K562 (cell line): ENCODE results near the gene LSP1. TPM values are rescaled to one million over a fixed set of nuclear protein-coding genes. Genes with fewer than 3 reads are reported as not detected.

Experiments
- ATAC-seq: fragments of 200-7000 bp; cut with Tn5 transposase; 3 replicates; pipeline ENCODE4 v1.9.1; 2020; ENCODE audit warnings: moderate library complexity
- BruUV-seq: library from RNA; stranded (reverse); fragments of 400-500 nt; replicated peaks from 2 replicates; lab custom pipeline; 2021; lab: Mats Ljungman, UMichigan
- CTCF ChIA-PET: fragments of 300-600 bp; formaldehyde crosslinking; extraction: SDS; loops from one replicate; lab custom pipeline; 2021; ENCODE audit warnings: low intra/inter-chr PET ratio; lab: Yijun Ruan, JAX
- POLR2A ChIA-PET: fragments of 300-600, 350-650 bp; sonication (Branson Sonifier 250); formaldehyde crosslinking; extraction: SDS; loops from one replicate; lab custom pipeline; 2021; ENCODE audit warnings: antibody characterized with exemption, inconsistent platforms; lab: Yijun Ruan, JAX
- DNase-seq, 4 experiments: peaks; one replicate each; pipeline versions ENCODE4 v3.0.0 to v3.0.0-alpha.2; 2011 to 2018; ENCODE audit warnings: low spot score in 3 of 4, mixed read lengths in 3 of 4; ENCODE audit errors: extremely low read depth in 1 of 4
- FAIRE-seq: peaks from 2 replicates; lab custom pipeline; 2011; peaks lifted over from hg19 to GRCh38; lab: Jason Lieb, UNC
- H2AFZ ChIP-seq: 2 replicates; pipeline ENCODE4 v1.6.0; 2011; ENCODE audit warnings: low read depth, low read length, control low read depth, inconsistent platforms
- H3K27ac ChIP-seq: fragments of 200-600 bp; 3 replicates; pipeline ENCODE4 v1.8.0; 2011; ENCODE audit warnings: low read depth, mild to moderate bottlenecking, control low read depth, inconsistent platforms, low read length, moderate library complexity, mixed read lengths; ENCODE audit errors: extremely low read depth
- H3K27me3 ChIP-seq, 2 experiments: fragments of 300-600 bp in 1 of 2; 2 replicates in 1 of 2; 3 replicates in 1 of 2; pipeline versions ENCODE4 v1.6.0 to v1.8.0; 2011; ENCODE audit warnings: inconsistent platforms in 2 of 2, low read length in 2 of 2, mild to moderate bottlenecking in 1 of 2, mixed read lengths in 1 of 2, moderate library complexity in 1 of 2; ENCODE audit not compliant: control insufficient read depth in 2 of 2, insufficient read depth in 2 of 2
- H3K36me3 ChIP-seq: fragments of 300-600 bp; 3 replicates; pipeline ENCODE4 v1.8.0; 2011; ENCODE audit warnings: mild to moderate bottlenecking, low read length, inconsistent platforms; ENCODE audit not compliant: control insufficient read depth, insufficient read depth
- H3K4me1 ChIP-seq, 2 experiments: fragments of 200-600 bp in 1 of 2; replicated peaks in 1 of 2; 2 replicates in 1 of 2; 3 replicates in 1 of 2; pipeline versions ENCODE4 v1.5.1 to v1.8.0; 2011; ENCODE audit warnings: inconsistent platforms in 2 of 2, low read length in 2 of 2, mild to moderate bottlenecking in 1 of 2, mixed read lengths in 1 of 2, moderate library complexity in 1 of 2; ENCODE audit not compliant: control insufficient read depth in 2 of 2, insufficient read depth in 2 of 2
- H3K4me2 ChIP-seq: 2 replicates; pipeline ENCODE4 v1.6.1; 2011; ENCODE audit warnings: low read length, control low read depth, inconsistent platforms, mixed read lengths; ENCODE audit not compliant: insufficient read depth
- H3K4me3 ChIP-seq: fragments of 200-600 bp; sonication (generic), shearing (Covaris generic); 2 replicates; pipeline ENCODE4 v1.5.1; 2016; ENCODE audit warnings: control low read depth, inconsistent platforms
- H3K79me2 ChIP-seq: fragments of 200-600 bp; 3 replicates; pipeline ENCODE4 v1.8.0; 2011; ENCODE audit warnings: low read length, inconsistent platforms; ENCODE audit not compliant: control insufficient read depth, insufficient read depth
- H3K9ac ChIP-seq, 2 experiments: 2 replicates each; pipeline versions ENCODE4 v1.6.0 to v1.6.1; 2011; ENCODE audit warnings: low read depth in 2 of 2, low read length in 2 of 2, control low read depth in 1 of 2, inconsistent platforms in 1 of 2, mild to moderate bottlenecking in 1 of 2, mixed read lengths in 1 of 2; ENCODE audit not compliant: insufficient read depth in 1 of 2
- H3K9me1 ChIP-seq: one replicate; pipeline ENCODE4 v1.6.0; 2011; ENCODE audit warnings: inconsistent platforms, mild to moderate bottlenecking, low read length, moderate library complexity; ENCODE audit not compliant: control insufficient read depth, insufficient read depth
- H3K9me3 ChIP-seq: replicated peaks from 2 replicates; pipeline ENCODE4 v1.5.1; 2011; ENCODE audit warnings: low read depth, low read length, inconsistent platforms; ENCODE audit not compliant: control insufficient read depth, insufficient read depth
- H4K20me1 ChIP-seq: replicated peaks from 2 replicates; pipeline ENCODE4 v1.6.1; 2011; ENCODE audit warnings: low read length, inconsistent platforms, mixed read lengths; ENCODE audit not compliant: control insufficient read depth, insufficient read depth
- PHTF2 ChIP-seq: fragments of 250-450 bp; sonication (Bioruptor Pico); IDR thresholded peaks from 2 replicates; pipeline ENCODE4 v1.5.0; 2021; ENCODE audit warnings: mild to moderate bottlenecking
- ZNF121 ChIP-seq: sonication (generic); formaldehyde crosslinking; conservative IDR thresholded peaks from 2 replicates; pipeline ENCODE4 v1.8.0; 2022; ENCODE audit warnings: missing genetic modification reagents
- ZNF224 ChIP-seq: sonication (generic); formaldehyde crosslinking; IDR thresholded peaks from 2 replicates; pipeline ENCODE4 v1.8.0; 2022; ENCODE audit warnings: mild to moderate bottlenecking, missing genetic modification reagents
- WGBS: fragments of 100-300 bp; shearing (Covaris generic); methylation state at CpG from one replicate; pipeline ENCODE4 v1.1.6; 2016; ENCODE audit warnings: low coverage, mixed read lengths; ENCODE audit not compliant: insufficient coverage; ENCODE audit errors: missing lambda C conversion rate; 5-methylcytosine and 5-hydroxymethylcytosine counted together
- in situ Hi-C: fragments of 300-500 bp; cut with MboI; formaldehyde crosslinking; loops from 4 replicates; pipeline ENCODE4 v1.15.0; 2018; ENCODE audit warnings: inconsistent platforms, mixed read lengths
- intact Hi-C: fragments of 100-400 bp; cut with micrococcal nuclease; formaldehyde crosslinking; loops from 2 replicates; pipeline ENCODE4 v1.14.2; 2022
- polyA plus RNA-seq, 8 experiments: library from polyadenylated mRNA; depleted of rRNA in 4 of 8; stranded (reverse) in 5 of 8; unstranded in 3 of 8; fragments of >200 nt; fragmentation: Nextera tagmentation in 2 of 8; fragmentation: Illumina TruSeq in 1 of 8; extraction: Ambion mirVana in 2 of 8; extraction: Trizol in 1 of 8; gene quantifications; 2 replicates each; pipeline versions ENCODE4 v1.2.1 to v1.2.3, GENCODE V29; 2011 to 2014; ENCODE audit warnings: inconsistent platforms in 1 of 8, missing spikeins in 1 of 8
- total RNA-seq, 7 experiments: library from RNA; depleted of rRNA in 6 of 7; stranded (reverse); fragments of >200 nt in 6 of 7; fragmentation: Illumina TruSeq in 2 of 7; extraction: Trizol in 2 of 7; gene quantifications; 2 replicates each; pipeline versions ENCODE4 v1.2.1 to v1.2.3, GENCODE V29; 2011 to 2021; ENCODE audit warnings: low replicate concordance in 1 of 7
- TF ChIP-seq, protein P1 (sequence below): sonication (generic); formaldehyde crosslinking; IDR thresholded peaks from 2 replicates; pipeline ENCODE4 v1.8.1; 2023; ENCODE audit warnings: missing genetic modification reagents, mild to moderate bottlenecking, borderline replicate concordance
- TF ChIP-seq, protein P2 (sequence below): fragments of 450-650 bp; conservative IDR thresholded peaks from 2 replicates; pipeline ENCODE4 v1.6.1; 2016; ENCODE audit warnings: missing genetic modification characterization, low read depth, mild to moderate bottlenecking, missing compliant biosample characterization, moderate library complexity
- TF ChIP-seq, protein P3 (sequence below): fragments of 250-450 bp; sonication (Bioruptor Pico); IDR thresholded peaks from 2 replicates; pipeline ENCODE4 v1.4.0; 2020

LSP1 gene
- total and polyA plus RNA-seq, 9 of the 15 experiments (the other 6 are each of a cell fraction or from before 2014, with no cell fraction given): 0.08 to 2.9 (median 0.65) TPM; not detected in 2

DNA sequence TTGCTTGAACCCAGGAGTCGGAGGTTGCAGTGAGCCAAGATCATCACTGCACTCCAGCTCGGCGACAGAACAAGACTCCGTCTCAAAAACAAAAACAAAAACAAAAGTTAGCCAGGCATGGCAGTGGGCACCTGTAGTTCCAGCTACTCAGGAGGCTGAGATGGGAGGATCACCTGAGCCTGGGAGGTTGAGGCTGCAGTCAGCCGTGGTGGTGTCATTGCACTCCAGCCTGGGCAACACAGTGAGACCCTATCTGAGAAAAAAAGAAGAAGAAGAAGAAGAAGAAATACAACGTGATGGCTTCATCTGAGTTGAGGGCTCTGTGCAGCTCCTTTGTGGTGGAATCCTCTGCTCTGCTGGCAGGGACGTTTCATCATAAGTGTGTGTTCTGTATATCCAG lies 56.6 kb downstream of the LSP1 start:
- Histone ChIP-seq H2AFZ (no peak overlapping the region), H3K4me1 (no peaks in the 10 kb centered on the region), H3K79me2 (no peaks in the 10 kb centered on the region), H3K27ac (no peak overlapping the region), H3K9me3 (no peaks in the 10 kb centered on the region), H3K4me3 (no peak overlapping the region), H3K9me1 (no peaks in the 10 kb centered on the region), H3K4me2 (no peak overlapping the region), H3K9ac (no peak overlapping the region), H4K20me1 (no peaks in the 10 kb centered on the region), H3K36me3 (no peaks in the 10 kb centered on the region), H3K27me3 (peaks cover 45 to 66% of the 10 kb centered on the region in 2 experiments)
- DNase-seq (no peak), ATAC-seq (no peak), FAIRE-seq (no peak)
- intact Hi-C loops: no loop called here
- TF ChIP-seq, protein P1, sequence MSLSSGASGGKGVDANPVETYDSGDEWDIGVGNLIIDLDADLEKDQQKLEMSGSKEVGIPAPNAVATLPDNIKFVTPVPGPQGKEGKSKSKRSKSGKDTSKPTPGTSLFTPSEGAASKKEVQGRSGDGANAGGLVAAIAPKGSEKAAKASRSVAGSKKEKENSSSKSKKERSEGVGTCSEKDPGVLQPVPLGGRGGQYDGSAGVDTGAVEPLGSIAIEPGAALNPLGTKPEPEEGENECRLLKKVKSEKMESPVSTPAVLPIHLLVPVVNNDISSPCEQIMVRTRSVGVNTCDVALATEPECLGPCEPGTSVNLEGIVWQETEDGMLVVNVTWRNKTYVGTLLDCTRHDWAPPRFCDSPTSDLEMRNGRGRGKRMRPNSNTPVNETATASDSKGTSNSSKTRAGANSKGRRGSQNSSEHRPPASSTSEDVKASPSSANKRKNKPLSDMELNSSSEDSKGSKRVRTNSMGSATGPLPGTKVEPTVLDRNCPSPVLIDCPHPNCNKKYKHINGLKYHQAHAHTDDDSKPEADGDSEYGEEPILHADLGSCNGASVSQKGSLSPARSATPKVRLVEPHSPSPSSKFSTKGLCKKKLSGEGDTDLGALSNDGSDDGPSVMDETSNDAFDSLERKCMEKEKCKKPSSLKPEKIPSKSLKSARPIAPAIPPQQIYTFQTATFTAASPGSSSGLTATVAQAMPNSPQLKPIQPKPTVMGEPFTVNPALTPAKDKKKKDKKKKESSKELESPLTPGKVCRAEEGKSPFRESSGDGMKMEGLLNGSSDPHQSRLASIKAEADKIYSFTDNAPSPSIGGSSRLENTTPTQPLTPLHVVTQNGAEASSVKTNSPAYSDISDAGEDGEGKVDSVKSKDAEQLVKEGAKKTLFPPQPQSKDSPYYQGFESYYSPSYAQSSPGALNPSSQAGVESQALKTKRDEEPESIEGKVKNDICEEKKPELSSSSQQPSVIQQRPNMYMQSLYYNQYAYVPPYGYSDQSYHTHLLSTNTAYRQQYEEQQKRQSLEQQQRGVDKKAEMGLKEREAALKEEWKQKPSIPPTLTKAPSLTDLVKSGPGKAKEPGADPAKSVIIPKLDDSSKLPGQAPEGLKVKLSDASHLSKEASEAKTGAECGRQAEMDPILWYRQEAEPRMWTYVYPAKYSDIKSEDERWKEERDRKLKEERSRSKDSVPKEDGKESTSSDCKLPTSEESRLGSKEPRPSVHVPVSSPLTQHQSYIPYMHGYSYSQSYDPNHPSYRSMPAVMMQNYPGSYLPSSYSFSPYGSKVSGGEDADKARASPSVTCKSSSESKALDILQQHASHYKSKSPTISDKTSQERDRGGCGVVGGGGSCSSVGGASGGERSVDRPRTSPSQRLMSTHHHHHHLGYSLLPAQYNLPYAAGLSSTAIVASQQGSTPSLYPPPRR (CRISPR knock-in tag): no peak
- TF ChIP-seq ZNF224 (CRISPR knock-in tag) (no peak), ZNF121 (CRISPR knock-in tag) (peak; percentile 55; the same call in 1 of the 2 replicates), PHTF2 (CRISPR knock-in tag) (no peak)
- TF ChIP-seq, protein P2, sequence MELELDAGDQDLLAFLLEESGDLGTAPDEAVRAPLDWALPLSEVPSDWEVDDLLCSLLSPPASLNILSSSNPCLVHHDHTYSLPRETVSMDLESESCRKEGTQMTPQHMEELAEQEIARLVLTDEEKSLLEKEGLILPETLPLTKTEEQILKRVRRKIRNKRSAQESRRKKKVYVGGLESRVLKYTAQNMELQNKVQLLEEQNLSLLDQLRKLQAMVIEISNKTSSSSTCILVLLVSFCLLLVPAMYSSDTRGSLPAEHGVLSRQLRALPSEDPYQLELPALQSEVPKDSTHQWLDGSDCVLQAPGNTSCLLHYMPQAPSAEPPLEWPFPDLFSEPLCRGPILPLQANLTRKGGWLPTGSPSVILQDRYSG (tag): no peak
- TF ChIP-seq, protein P3, sequence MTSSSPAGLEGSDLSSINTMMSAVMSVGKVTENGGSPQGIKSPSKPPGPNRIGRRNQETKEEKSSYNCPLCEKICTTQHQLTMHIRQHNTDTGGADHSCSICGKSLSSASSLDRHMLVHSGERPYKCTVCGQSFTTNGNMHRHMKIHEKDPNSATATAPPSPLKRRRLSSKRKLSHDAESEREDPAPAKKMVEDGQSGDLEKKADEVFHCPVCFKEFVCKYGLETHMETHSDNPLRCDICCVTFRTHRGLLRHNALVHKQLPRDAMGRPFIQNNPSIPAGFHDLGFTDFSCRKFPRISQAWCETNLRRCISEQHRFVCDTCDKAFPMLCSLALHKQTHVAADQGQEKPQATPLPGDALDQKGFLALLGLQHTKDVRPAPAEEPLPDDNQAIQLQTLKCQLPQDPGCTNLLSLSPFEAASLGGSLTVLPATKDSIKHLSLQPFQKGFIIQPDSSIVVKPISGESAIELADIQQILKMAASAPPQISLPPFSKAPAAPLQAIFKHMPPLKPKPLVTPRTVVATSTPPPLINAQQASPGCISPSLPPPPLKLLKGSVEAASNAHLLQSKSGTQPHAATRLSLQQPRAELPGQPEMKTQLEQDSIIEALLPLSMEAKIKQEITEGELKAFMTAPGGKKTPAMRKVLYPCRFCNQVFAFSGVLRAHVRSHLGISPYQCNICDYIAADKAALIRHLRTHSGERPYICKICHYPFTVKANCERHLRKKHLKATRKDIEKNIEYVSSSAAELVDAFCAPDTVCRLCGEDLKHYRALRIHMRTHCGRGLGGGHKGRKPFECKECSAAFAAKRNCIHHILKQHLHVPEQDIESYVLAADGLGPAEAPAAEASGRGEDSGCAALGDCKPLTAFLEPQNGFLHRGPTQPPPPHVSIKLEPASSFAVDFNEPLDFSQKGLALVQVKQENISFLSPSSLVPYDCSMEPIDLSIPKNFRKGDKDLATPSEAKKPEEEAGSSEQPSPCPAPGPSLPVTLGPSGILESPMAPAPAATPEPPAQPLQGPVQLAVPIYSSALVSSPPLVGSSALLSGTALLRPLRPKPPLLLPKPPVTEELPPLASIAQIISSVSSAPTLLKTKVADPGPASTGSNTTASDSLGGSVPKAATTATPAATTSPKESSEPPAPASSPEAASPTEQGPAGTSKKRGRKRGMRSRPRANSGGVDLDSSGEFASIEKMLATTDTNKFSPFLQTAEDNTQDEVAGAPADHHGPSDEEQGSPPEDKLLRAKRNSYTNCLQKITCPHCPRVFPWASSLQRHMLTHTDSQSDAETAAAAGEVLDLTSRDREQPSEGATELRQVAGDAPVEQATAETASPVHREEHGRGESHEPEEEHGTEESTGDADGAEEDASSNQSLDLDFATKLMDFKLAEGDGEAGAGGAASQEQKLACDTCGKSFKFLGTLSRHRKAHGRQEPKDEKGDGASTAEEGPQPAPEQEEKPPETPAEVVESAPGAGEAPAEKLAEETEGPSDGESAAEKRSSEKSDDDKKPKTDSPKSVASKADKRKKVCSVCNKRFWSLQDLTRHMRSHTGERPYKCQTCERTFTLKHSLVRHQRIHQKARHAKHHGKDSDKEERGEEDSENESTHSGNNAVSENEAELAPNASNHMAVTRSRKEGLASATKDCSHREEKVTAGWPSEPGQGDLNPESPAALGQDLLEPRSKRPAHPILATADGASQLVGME (CRISPR knock-in tag): no peak
- in situ Hi-C loops: no loop called here
- no TSS peak for BruUV-seq
- ChIA-PET CTCF (no interaction called here), POLR2A (interaction anchor here (0.8 kb wide), 1 partner anchor 26 kb away, joined by 3 read pairs; no protein-coding TSS in a partner anchor)
- WGBS: 1% methylated on average over 7 of the region's 7 CpGs
